HT-29 (cell line): ENCODE measurements around the gene SELENOH. TPM values are rescaled to one million over a fixed set of nuclear protein-coding genes. Genes with fewer than 3 reads are reported as not detected.

ENCODE experiments used
- DNase-seq: peaks from one replicate; pipeline ENCODE4 v3.0.0-alpha.2; 2015; ENCODE audit warnings: low spot score
- total RNA-seq: library from RNA; depleted of rRNA; stranded (reverse); fragments of >200 nt; shearing (Covaris generic); gene quantifications from 2 replicates; pipeline ENCODE4 v1.2.3, GENCODE V29; 2014

The SELENOH gene
- total RNA-seq, 1 experiment from 2014 or later = 352 TPM

- no peak for DNase-seq
Measured at GRCh38 chr11:57746920-57747319, 5.6 kb downstream of the SELENOH start.

DNA sequence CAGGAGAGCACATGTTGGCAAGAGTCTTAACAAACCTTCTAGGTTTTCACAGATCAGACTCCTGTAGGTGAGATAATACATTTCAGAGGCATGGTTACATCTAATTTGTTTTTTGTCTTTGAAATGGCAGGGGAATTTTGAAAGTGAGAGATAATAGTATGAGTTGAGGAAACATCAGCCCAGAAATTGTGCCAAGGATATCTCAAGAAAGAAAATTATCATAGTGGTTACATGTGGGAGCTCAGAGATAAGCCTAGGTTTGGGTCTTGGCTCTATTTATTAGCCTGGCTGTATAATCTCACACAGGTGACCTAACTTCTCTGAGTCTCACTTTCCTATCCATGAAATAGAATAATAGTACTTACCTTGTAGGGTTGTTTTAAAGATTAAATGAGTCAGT is 9.9 kb downstream of the SELENOH start:
- no peak for DNase-seq

DNA sequence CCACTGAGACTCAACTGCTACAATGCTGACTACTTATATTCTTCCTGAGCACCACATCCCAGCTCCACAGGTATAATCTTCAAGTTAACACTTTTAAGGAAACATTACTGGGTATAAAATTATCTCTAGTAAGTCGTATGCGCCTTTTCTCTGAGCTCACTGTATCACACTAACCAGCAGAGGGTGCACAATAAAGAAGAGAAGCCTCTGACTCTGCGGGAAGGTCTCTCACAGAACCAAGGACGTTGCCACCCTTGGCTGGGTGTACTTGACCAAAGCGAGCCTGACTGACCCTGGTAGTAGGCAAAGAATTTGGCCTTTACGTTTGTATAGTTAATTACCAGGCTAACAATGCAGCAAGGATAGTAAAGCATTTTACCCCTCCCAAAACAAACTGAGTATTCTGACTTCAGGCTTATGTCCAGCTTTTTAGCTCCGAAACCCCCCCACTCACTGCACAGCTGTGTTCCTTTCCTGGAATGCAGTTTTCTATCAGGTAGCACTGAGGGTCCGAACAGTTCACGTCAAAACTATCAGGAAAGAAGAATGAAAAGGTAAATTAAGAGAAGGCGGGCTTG is 10.5 kb downstream of the SELENOH start, which contains the start of gene BTBD18:
Gene BTBD18, minus strand, starts transcription at position 144 of the 578 bp plus-strand sequence. CDS start 631 bp downstream, outside the sequence.
- peak; percentile 87 for DNase-seq

DNA sequence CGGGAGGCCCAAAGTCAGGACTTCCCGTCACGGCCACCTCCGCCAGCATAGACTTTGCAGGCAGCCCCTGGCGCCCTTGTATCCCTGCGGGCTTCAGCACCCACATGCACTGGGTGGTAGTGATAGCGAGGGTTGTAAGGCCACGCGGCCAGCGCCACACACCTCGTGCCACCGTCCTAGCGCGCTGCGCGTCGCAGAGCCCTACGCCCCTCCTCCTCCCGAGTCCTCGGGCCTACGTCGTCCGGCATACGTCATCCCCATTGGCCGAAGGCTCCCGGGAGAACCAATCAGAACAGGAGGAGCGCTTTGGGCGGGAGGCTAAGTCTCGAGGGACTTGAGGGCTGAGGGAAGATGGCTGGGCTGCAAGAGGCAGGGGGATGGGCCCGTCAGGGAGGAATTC is 11.7 kb downstream of the SELENOH start:
- no peak for DNase-seq

DNA sequence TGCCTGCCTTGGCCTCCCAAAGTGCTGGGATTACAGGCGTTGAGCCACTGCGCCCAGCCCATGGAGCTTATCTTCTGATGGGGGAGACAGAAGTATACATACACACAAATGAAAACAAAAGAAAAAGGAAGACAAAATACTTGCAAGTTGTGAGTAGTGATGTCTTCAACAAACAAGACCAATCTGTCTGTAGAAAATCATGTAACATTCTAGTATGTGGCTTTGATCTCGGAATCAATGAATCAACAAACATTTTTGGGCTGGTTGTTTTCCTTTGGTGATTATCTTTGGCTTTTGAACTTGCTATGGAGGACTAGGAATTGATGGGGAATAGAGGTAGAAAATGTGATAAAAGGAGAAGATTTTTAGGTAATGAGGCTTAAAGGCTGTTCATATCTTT is 16.9 kb downstream of the SELENOH start:
- DNase-seq = no peak

- peak; percentile 98 for DNase-seq
Measured at GRCh38 chr11:57761301-57762234, 20.3 kb downstream of the SELENOH start, which contains the start of gene CTNND1. CTNND1 (plus strand) TSS chr11:57761802; CDS start chr11:57791479, 29,677 bp downstream.

- DNase-seq = peak; percentile 74
Measured at GRCh38 chr11:57762235-57762861, 21.1 kb downstream of the SELENOH start.

DNA sequence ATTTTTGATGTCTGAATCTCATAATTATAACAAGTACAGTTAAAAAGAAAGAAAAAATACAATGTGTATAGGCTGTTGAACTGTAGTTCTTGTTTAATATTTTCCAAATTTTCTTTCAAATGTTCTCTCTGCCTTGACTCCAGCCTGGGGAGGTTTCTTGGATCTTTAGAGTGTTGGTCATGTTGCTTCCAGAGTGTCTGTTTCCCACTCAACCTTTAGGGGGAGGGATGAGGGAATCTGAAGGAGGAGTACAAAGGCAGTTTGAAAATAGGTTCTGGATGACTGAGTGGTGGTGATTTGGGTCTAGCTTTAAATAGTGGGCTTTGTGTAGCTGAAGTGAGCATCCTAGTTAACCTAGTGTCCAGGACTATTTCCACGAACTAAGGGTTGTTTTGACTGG is 22.3 kb downstream of the SELENOH start:
- DNase-seq = peak; percentile 84

DNA sequence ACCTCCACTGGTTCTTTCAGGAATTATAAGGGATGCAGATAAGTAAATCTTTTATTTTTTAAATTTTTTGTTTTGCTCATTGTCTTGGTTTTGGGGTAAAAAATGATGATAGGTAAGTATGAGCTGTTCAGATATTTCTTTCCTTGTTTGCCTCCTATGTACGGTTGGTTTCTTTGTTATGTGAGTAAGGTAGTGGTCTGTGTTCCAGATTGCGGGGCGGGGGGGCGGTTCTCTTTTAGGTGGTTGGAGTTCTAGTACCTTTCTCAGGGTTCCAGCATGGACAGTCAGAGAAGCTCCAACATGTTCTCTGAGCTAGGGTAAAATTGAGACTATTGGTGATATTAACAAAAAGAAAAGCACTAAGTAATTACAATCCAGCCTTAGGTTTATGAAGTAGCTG is 22.7 kb downstream of the SELENOH start:
- no peak for DNase-seq

GRCh38 chr11:57764566-57764965 is 23.3 kb downstream of the SELENOH start:
- no peak for DNase-seq

GRCh38 chr11:57764972-57765371 is 23.7 kb downstream of the SELENOH start:
- DNase-seq = no peak

- no peak for DNase-seq
Measured at GRCh38 chr11:57770793-57771192, 29.5 kb downstream of the SELENOH start.

DNA sequence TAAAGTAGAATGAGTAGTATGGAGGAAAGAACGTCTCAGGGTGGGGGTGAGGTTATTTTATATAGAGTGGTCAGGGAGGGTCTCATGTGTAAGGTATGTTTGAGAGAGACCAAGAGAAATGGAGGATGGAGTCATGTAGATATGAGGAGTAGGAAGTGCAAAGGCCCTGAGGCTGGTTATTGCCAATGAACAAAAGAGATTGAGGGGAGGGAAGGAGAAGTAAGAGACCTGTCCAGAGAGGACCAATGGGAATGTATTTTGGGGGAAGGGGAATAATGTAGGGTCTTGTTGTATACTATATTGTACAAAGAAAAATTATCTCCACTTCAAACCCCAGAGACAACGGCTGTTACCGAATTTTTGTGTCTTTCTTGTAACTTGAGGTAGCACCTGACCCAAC is 30.1 kb downstream of the SELENOH start:
- DNase-seq = no peak

DNA sequence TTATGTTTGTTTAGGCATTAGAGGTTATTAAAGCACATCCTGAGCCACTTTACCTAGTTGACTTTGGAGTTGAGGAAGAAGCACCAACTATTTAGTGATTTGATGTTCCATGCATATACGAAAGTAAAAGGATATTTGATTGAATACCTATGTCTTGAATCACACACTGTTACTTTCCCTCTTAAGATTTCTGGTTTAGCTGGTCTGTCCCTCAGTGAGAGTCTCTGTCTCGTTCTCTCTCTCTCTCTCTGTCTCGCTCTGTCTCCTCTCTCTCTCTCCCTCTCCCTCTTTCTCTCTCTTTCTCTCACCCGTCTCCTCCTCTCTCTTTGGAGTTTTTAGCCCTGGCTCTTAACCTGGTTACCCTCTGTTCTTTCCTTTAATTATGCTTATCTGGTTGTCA is 31.3 kb downstream of the SELENOH start:
- DNase-seq = no peak

GRCh38 chr11:57773026-57773598 is 31.8 kb downstream of the SELENOH start:
- no peak for DNase-seq

DNA sequence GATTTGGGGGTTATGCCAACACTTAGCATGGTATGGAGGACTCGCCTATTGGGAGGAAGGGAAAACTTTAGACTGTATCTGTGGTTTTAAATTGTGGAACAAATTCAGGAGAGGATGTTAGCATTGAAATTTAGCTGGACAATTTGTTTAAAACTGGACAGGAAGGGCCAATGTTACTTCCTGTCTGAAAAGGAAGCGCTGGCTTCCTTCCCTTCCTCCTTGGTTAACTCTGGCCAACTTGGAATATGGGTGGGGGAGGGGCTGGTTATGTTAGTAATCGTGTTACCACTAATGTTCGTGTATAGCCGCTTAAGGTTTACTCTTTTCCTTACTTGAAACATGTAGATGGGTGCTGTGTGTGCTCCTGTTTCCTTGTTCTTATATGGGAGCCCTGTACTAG is 34.2 kb downstream of the SELENOH start:
- no peak for DNase-seq

DNA sequence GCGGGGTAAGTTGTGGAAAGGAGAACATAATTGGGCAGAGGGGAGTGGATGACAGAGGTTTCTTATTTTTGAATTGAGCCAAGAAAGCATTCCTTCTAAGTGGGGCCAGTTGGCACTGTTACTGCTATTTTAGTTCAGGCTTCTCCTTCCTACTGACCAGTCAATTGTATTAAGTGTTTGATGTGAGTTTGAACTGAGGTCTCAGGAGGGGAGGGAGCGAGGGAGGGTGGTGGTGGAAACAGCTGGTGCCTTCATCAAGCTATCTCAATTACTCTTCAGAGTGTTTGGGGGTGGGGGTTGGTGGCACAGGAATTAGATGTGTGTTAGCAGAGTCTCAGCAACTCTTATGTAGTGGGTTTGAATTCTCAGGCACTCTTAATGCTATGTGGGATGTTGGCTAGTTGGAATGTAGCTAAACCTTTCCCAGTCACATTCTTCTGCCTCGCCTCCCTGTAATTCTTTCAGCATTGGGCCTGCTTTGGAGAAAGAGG is 34.8 kb downstream of the SELENOH start:
- DNase-seq = no peak

- no peak for DNase-seq
Measured at GRCh38 chr11:57776577-57777210, 35.4 kb downstream of the SELENOH start.

- DNase-seq = peak; percentile 95
Measured at GRCh38 chr11:57777969-57778317, 36.7 kb downstream of the SELENOH start.

DNA sequence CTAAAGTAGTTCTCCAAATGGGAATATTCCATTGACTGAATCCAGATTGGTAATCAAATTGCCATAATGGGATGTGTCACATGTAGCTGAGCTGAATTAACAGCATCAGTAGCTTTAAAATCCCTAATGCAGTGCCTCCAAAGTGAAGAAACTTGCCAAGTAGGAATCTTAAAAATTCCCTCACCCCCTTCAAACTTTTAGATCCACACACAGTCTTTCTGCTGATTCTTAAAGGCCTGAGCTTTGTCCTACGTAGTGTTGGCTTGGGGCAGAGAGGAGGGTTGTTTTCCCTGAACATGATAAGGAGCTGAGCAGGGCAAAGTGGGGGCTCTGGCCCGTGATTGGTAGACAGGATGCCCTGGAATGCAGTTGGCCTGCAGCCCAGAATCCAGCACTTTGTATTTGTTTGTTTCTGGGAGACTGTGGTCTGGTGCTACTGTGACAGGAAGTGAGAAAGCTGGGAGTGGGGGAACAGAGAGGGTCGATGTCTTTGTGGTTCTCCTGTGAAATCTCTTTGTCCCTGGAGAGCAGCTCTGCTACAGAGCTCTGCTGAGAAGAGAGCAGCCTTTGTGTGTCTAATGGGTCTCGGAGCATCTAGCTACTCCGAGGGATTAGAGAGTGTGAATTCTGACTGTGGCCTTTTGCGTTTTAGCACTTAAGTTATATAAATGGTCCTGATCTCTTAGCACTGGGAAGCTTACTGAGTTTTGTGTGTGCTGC is 37.2 kb downstream of the SELENOH start:
- peak; percentile 100 for DNase-seq

- DNase-seq = peak; percentile 83
Measured at GRCh38 chr11:57779276-57779675, 38.0 kb downstream of the SELENOH start.
